GM23338 (cell line): ENCODE measurements around the gene PIK3C3. TPM values are rescaled to one million over a fixed set of nuclear protein-coding genes. Genes with fewer than 3 reads are reported as not detected.

Experiments used
- ATAC-seq: fragments of 200-7000 bp; cut with Tn5 transposase; 3 replicates; pipeline ENCODE4 v1.9.1; 2020
- DNase-seq: peaks from one replicate; pipeline ENCODE4 v3.0.0-alpha.2; 2015; ENCODE audit warnings: low spot score
- H2AFZ ChIP-seq: fragments of 200-600 bp; sonication (generic); 2 replicates; pipeline ENCODE4 v1.8.0; 2016; ENCODE audit warnings: antibody characterized with exemption, mild to moderate bottlenecking, moderate library complexity
- H3F3A ChIP-seq: fragments of 200-600 bp; sonication (generic); replicated peaks from 2 replicates; pipeline ENCODE4 v1.8.0; 2017; ENCODE audit warnings: antibody characterized with exemption, mixed run types, low read depth
- H3K27ac ChIP-seq: fragments of 200-600 bp; sonication (generic); 2 replicates; pipeline ENCODE4 v1.6.1; 2016; ENCODE audit warnings: low read depth
- H3K27me3 ChIP-seq: fragments of 200-600 bp; sonication (generic); 2 replicates; pipeline ENCODE4 v1.8.0; 2016; ENCODE audit warnings: mild to moderate bottlenecking, mixed run types, moderate library complexity; ENCODE audit not compliant: insufficient read depth
- H3K36me3 ChIP-seq: fragments of 200-600 bp; sonication (generic); 2 replicates; pipeline ENCODE4 v1.8.0; 2016; ENCODE audit warnings: mild to moderate bottlenecking; ENCODE audit not compliant: insufficient read depth
- H3K4me1 ChIP-seq: fragments of 200-600 bp; sonication (generic); 2 replicates; pipeline ENCODE4 v1.8.0; 2016; ENCODE audit warnings: mild to moderate bottlenecking, moderate library complexity; ENCODE audit not compliant: insufficient read depth
- H3K4me2 ChIP-seq: fragments of 200-600 bp; sonication (generic); 2 replicates; pipeline ENCODE4 v1.7.1; 2017; ENCODE audit warnings: mixed run types
- H3K4me3 ChIP-seq: fragments of 200-600 bp; sonication (generic); 2 replicates; pipeline ENCODE4 v1.6.1; 2016; ENCODE audit warnings: mixed run types
- H3K79me2 ChIP-seq: fragments of 200-600 bp; sonication (generic); replicated peaks from 2 replicates; pipeline ENCODE4 v1.8.0; 2017; ENCODE audit warnings: mild to moderate bottlenecking; ENCODE audit not compliant: insufficient read depth
- H3K9me2 ChIP-seq: fragments of 200-600 bp; sonication (generic); 2 replicates; pipeline ENCODE4 v1.8.0; 2017; ENCODE audit not compliant: insufficient read depth
- H4K20me1 ChIP-seq: fragments of 200-600 bp; sonication (generic); replicated peaks from 2 replicates; pipeline ENCODE4 v1.8.0; 2017; ENCODE audit warnings: mild to moderate bottlenecking; ENCODE audit not compliant: insufficient read depth
- H3K27ac Mint-ChIP-seq: 2 replicates; pipeline ENCODE4 v1.8.0; 2020; ENCODE audit warnings: inconsistent platforms, mild to moderate bottlenecking, moderate library complexity, mixed read lengths
- H3K27me3 Mint-ChIP-seq: 3 replicates; pipeline ENCODE4 v1.8.0; 2022; ENCODE audit warnings: low read depth, mild to moderate bottlenecking, moderate library complexity, mixed read lengths, inconsistent platforms; ENCODE audit not compliant: insufficient read depth, poor library complexity
- H3K36me3 Mint-ChIP-seq: 3 replicates; pipeline ENCODE4 v1.8.0; 2021; ENCODE audit warnings: low read depth, mild to moderate bottlenecking, inconsistent platforms, moderate library complexity, mixed read lengths
- H3K4me1 Mint-ChIP-seq: 3 replicates; pipeline ENCODE4 v1.8.0; 2020; ENCODE audit warnings: mild to moderate bottlenecking, inconsistent platforms, mixed read lengths
- H3K4me3 Mint-ChIP-seq: 3 replicates; pipeline ENCODE4 v1.8.0; 2021; ENCODE audit warnings: moderate library complexity, mild to moderate bottlenecking, inconsistent platforms, mixed read lengths
- H3K9me3 Mint-ChIP-seq: 3 replicates; pipeline ENCODE4 v1.8.0; 2020; ENCODE audit warnings: moderate library complexity, mild to moderate bottlenecking, inconsistent platforms, mixed read lengths
- CREB1 ChIP-seq: fragments of 250-450 bp; sonication (Bioruptor Pico); IDR thresholded peaks from 2 replicates; pipeline ENCODE4 v1.5.0; 2020; ENCODE audit warnings: low read depth, mild to moderate bottlenecking, moderate library complexity
- ETS1 ChIP-seq: IDR thresholded peaks from 2 replicates; pipeline ENCODE4 v1.6.1; 2016; ENCODE audit warnings: antibody characterized with exemption
- EZH2 ChIP-seq: fragments of 200-600 bp; sonication (generic); IDR thresholded peaks from one replicate; pipeline ENCODE4 v1.8.0; 2017; ENCODE audit warnings: antibody characterized with exemption, mild to moderate bottlenecking, low read depth; ENCODE audit not compliant: unreplicated experiment
- EZH2phosphoT487 ChIP-seq: fragments of 200-600 bp; sonication (generic); IDR thresholded peaks from one replicate; pipeline ENCODE4 v1.8.1; 2018; ENCODE audit warnings: antibody characterized with exemption; ENCODE audit not compliant: unreplicated experiment
- NANOG ChIP-seq: IDR thresholded peaks from 2 replicates; pipeline ENCODE4 v1.6.1; 2016; ENCODE audit warnings: antibody characterized with exemption, borderline replicate concordance
- POLR2AphosphoS5 ChIP-seq: IDR thresholded peaks from 2 replicates; pipeline ENCODE4 v1.6.1; 2016; ENCODE audit warnings: antibody characterized with exemption, low read depth
- REST ChIP-seq: IDR thresholded peaks from one replicate; pipeline ENCODE4 v1.6.1; 2018; ENCODE audit warnings: antibody characterized with exemption; ENCODE audit not compliant: unreplicated experiment
- STAT1 ChIP-seq: IDR thresholded peaks from one replicate; pipeline ENCODE4 v1.6.1; 2016; ENCODE audit warnings: antibody characterized with exemption; ENCODE audit not compliant: unreplicated experiment
- ZNF331 ChIP-seq: fragments of 250-450 bp; sonication (Bioruptor Pico); IDR thresholded peaks from 2 replicates; pipeline ENCODE4 v1.5.0; 2020; ENCODE audit warnings: low read depth, mild to moderate bottlenecking, moderate library complexity
- polyA plus RNA-seq: library from polyadenylated mRNA; unstranded; fragments of >200 nt; fragmentation: Nextera tagmentation; extraction: Ambion mirVana; gene quantifications from 2 replicates; pipeline ENCODE4 v1.2.1, GENCODE V29; 2016
- total RNA-seq: library from RNA; depleted of rRNA; stranded (reverse); fragments of >200 nt; shearing (Covaris generic); gene quantifications from 2 replicates; pipeline ENCODE4 v1.2.3, GENCODE V29; 2014
- TF ChIP-seq, protein P1 (sequence below): fragments of 250-450 bp; sonication (Bioruptor Pico); IDR thresholded peaks from 2 replicates; pipeline ENCODE4 v1.5.0; 2020; ENCODE audit warnings: mild to moderate bottlenecking, moderate library complexity
- TF ChIP-seq, protein P2 (sequence below), 2 experiments: fragments of 200-600 bp in 1 of 2; sonication (generic) in 1 of 2; conservative IDR thresholded peaks; 2 replicates each; pipeline versions ENCODE4 v1.5.1 to v1.6.1; 2016 to 2017; ENCODE audit warnings: antibody characterized with exemption in 2 of 2, low read depth in 2 of 2, mild to moderate bottlenecking in 2 of 2, moderate library complexity in 1 of 2

PIK3C3 gene
- total and polyA plus RNA-seq, 2 experiments from 2014 or later: 25.9 to 35.4 TPM

GRCh38 chr18:41992066-41992465 lies 37.0 kb downstream of the PIK3C3 start:
- H2AFZ ChIP-seq: no peak overlapping the region
- no peaks in the 10 kb centered on the region for H4K20me1 ChIP-seq
- Mint-ChIP-seq H3K9me3 (no peaks in the 10 kb centered on the region), H3K4me3 (no peak overlapping the region), H3K36me3 (peaks cover 2% of the 10 kb centered on the region; the same call in 2 of the 3 replicates), H3K27ac (no peak overlapping the region), H3K4me1 (peaks cover 6% of the 10 kb centered on the region; the same call in 2 of the 3 replicates), H3K27me3 (no peaks in the 10 kb centered on the region)
- no peak for TF ChIP-seq CREB1 (CRISPR knock-in tag)
- no peak for TF ChIP-seq EZH2
- no peak for TF ChIP-seq REST
- no peak for TF ChIP-seq EZH2phosphoT487
- no peak for TF ChIP-seq ZNF331
- no peak for TF ChIP-seq STAT1
- TF ChIP-seq NANOG: no peak
- no peak for TF ChIP-seq ETS1
- TF ChIP-seq, protein P1, sequence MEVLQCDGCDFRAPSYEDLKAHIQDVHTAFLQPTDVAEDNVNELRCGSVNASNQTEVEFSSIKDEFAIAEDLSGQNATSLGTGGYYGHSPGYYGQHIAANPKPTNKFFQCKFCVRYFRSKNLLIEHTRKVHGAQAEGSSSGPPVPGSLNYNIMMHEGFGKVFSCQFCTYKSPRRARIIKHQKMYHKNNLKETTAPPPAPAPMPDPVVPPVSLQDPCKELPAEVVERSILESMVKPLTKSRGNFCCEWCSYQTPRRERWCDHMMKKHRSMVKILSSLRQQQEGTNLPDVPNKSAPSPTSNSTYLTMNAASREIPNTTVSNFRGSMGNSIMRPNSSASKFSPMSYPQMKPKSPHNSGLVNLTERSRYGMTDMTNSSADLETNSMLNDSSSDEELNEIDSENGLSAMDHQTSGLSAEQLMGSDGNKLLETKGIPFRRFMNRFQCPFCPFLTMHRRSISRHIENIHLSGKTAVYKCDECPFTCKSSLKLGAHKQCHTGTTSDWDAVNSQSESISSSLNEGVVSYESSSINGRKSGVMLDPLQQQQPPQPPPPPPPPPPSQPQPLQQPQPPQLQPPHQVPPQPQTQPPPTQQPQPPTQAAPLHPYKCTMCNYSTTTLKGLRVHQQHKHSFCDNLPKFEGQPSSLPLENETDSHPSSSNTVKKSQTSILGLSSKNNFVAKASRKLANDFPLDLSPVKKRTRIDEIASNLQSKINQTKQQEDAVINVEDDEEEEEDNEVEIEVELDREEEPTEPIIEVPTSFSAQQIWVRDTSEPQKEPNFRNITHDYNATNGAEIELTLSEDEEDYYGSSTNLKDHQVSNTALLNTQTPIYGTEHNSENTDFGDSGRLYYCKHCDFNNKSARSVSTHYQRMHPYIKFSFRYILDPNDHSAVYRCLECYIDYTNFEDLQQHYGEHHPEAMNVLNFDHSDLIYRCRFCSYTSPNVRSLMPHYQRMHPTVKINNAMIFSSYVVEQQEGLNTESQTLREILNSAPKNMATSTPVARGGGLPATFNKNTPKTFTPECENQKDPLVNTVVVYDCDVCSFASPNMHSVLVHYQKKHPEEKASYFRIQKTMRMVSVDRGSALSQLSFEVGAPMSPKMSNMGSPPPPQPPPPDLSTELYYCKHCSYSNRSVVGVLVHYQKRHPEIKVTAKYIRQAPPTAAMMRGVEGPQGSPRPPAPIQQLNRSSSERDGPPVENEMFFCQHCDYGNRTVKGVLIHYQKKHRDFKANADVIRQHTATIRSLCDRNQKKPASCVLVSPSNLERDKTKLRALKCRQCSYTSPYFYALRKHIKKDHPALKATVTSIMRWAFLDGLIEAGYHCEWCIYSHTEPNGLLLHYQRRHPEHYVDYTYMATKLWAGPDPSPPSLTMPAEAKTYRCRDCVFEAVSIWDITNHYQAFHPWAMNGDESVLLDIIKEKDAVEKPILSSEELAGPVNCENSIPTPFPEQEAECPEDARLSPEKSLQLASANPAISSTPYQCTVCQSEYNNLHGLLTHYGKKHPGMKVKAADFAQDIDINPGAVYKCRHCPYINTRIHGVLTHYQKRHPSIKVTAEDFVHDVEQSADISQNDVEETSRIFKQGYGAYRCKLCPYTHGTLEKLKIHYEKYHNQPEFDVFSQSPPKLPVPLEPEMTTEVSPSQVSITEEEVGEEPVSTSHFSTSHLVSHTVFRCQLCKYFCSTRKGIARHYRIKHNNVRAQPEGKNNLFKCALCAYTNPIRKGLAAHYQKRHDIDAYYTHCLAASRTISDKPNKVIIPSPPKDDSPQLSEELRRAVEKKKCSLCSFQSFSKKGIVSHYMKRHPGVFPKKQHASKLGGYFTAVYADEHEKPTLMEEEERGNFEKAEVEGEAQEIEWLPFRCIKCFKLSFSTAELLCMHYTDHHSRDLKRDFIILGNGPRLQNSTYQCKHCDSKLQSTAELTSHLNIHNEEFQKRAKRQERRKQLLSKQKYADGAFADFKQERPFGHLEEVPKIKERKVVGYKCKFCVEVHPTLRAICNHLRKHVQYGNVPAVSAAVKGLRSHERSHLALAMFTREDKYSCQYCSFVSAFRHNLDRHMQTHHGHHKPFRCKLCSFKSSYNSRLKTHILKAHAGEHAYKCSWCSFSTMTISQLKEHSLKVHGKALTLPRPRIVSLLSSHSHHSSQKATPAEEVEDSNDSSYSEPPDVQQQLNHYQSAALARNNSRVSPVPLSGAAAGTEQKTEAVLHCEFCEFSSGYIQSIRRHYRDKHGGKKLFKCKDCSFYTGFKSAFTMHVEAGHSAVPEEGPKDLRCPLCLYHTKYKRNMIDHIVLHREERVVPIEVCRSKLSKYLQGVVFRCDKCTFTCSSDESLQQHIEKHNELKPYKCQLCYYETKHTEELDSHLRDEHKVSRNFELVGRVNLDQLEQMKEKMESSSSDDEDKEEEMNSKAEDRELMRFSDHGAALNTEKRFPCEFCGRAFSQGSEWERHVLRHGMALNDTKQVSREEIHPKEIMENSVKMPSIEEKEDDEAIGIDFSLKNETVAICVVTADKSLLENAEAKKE (CRISPR knock-in tag): no peak
- TF ChIP-seq, protein P2, sequence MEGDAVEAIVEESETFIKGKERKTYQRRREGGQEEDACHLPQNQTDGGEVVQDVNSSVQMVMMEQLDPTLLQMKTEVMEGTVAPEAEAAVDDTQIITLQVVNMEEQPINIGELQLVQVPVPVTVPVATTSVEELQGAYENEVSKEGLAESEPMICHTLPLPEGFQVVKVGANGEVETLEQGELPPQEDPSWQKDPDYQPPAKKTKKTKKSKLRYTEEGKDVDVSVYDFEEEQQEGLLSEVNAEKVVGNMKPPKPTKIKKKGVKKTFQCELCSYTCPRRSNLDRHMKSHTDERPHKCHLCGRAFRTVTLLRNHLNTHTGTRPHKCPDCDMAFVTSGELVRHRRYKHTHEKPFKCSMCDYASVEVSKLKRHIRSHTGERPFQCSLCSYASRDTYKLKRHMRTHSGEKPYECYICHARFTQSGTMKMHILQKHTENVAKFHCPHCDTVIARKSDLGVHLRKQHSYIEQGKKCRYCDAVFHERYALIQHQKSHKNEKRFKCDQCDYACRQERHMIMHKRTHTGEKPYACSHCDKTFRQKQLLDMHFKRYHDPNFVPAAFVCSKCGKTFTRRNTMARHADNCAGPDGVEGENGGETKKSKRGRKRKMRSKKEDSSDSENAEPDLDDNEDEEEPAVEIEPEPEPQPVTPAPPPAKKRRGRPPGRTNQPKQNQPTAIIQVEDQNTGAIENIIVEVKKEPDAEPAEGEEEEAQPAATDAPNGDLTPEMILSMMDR (conservative IDR thresholded peaks at IDR 0.05; ENCODE audit: low read depth in 2 of 2): no peak
- no peak for TF ChIP-seq POLR2AphosphoS5
- H3K4me1 ChIP-seq: peaks cover 10% of the 10 kb centered on the region
- H3K27ac ChIP-seq: no peak overlapping the region
- no peaks in the 10 kb centered on the region for H3F3A ChIP-seq
- no peaks in the 10 kb centered on the region for H3K9me2 ChIP-seq
- no peaks in the 10 kb centered on the region for H3K36me3 ChIP-seq
- ATAC-seq (no peak), DNase-seq (no peak)
- H3K79me2 ChIP-seq: no peaks in the 10 kb centered on the region
- no peaks in the 10 kb centered on the region for H3K27me3 ChIP-seq
- H3K4me3 ChIP-seq: no peak overlapping the region
- no peak overlapping the region for H3K4me2 ChIP-seq
